Suprapubic skin (tissue), 4 donors: ENCODE data around the gene ATP9B. TPM values are rescaled to one million over a fixed set of nuclear protein-coding genes. Genes with fewer than 3 reads are reported as not detected.

Source experiments
- DNase-seq, 2 donors: peaks; one replicate each; pipeline ENCODE4 v3.0.0-alpha.2; 2019; ENCODE audit warnings: low spot score in 2 of 2
- H3K27ac ChIP-seq: fragments of 200-600 bp; sonication (generic); one replicate; pipeline ENCODE4 v1.5.1; 2019
- H3K27me3 ChIP-seq: fragments of 200-600 bp; sonication (generic); one replicate; pipeline ENCODE4 v1.5.1; 2019
- H3K36me3 ChIP-seq: fragments of 200-600 bp; sonication (generic); one replicate; pipeline ENCODE4 v1.5.1; 2019
- H3K4me1 ChIP-seq: fragments of 200-600 bp; sonication (generic); one replicate; pipeline ENCODE4 v1.5.1; 2019
- H3K4me3 ChIP-seq: fragments of 200-600 bp; sonication (generic); one replicate; pipeline ENCODE4 v1.5.1; 2019; ENCODE audit warnings: mild to moderate bottlenecking
- H3K9me3 ChIP-seq: fragments of 200-600 bp; sonication (generic); one replicate; pipeline ENCODE4 v1.5.1; 2019
- CTCF ChIP-seq, 2 donors: fragments of 200-600 bp in 1 of 2; fragments of 450-650 bp in 1 of 2; sonication (generic) in 1 of 2; IDR thresholded peaks; one replicate each; pipeline ENCODE4 v1.5.1; 2016 to 2019; ENCODE audit warnings: antibody characterized with exemption in 2 of 2, mild to moderate bottlenecking in 1 of 2, moderate library complexity in 1 of 2
- EP300 ChIP-seq: sonication (generic); formaldehyde crosslinking; IDR thresholded peaks from one replicate; pipeline ENCODE4 v1.6.1; 2017; ENCODE audit warnings: antibody characterized with exemption
- POLR2A ChIP-seq, 2 donors: fragments of 450-650 bp; IDR thresholded peaks; one replicate each; pipeline ENCODE4 v1.6.1; 2017; ENCODE audit warnings: antibody characterized with exemption in 2 of 2, mild to moderate bottlenecking in 2 of 2, moderate library complexity in 2 of 2
- POLR2AphosphoS5 ChIP-seq, 3 donors: sonication (generic); formaldehyde crosslinking; IDR thresholded peaks; one replicate each; pipeline ENCODE4 v1.6.1; 2017; ENCODE audit warnings: antibody characterized with exemption in 3 of 3
- WGBS: methylation state at CpG from one replicate; pipeline ENCODE4 v1.1.5; 2018; 5-methylcytosine and 5-hydroxymethylcytosine counted together
- total RNA-seq, 4 donors: library from RNA; depleted of rRNA; stranded (reverse); fragments of >200 nt; gene quantifications; one replicate each; pipeline ENCODE4 v1.1.0, GENCODE V29; 2016

ATP9B gene
- total RNA-seq, 4 donors from 2014 or later = 30.2 to 109 (median 37.4) TPM

- Histone ChIP-seq H3K36me3 (peaks cover 38% of the 10 kb centered on the region), H3K9me3 (no peaks in the 10 kb centered on the region), H3K4me1 (peaks cover 2% of the 10 kb centered on the region), H3K27ac (no peak overlapping the region), H3K27me3 (no peaks in the 10 kb centered on the region), H3K4me3 (no peak overlapping the region)
- WGBS = 97% methylated on average over 52 of the region's 84 CpGs
- no peak for TF ChIP-seq POLR2A (IDR thresholded peaks at IDR 0.05)
- TF ChIP-seq POLR2AphosphoS5 (IDR thresholded peaks at IDR 0.05) = no peak
- no peak for TF ChIP-seq CTCF (IDR thresholded peaks at IDR 0.05)
- DNase-seq = peak in 1 of 2 donors; percentile 69
Observed at GRCh38 chr18:79410731-79411613, 341.8 kb downstream of the ATP9B start.

GRCh38 chr18:79411614-79412526, 342.7 kb downstream of the ATP9B start:
- no peak for TF ChIP-seq EP300
- TF ChIP-seq POLR2A (IDR thresholded peaks at IDR 0.05) = no peak
- TF ChIP-seq POLR2AphosphoS5 (IDR thresholded peaks at IDR 0.05) = no peak
- TF ChIP-seq CTCF (IDR thresholded peaks at IDR 0.05) = no peak
- Histone ChIP-seq H3K4me1 (no peaks in the 10 kb centered on the region), H3K27ac (no peak overlapping the region), H3K4me3 (no peak overlapping the region), H3K9me3 (no peaks in the 10 kb centered on the region), H3K27me3 (no peaks in the 10 kb centered on the region), H3K36me3 (peaks cover 38% of the 10 kb centered on the region)
- 85% methylated on average over 47 of the region's 47 CpGs for WGBS
- DNase-seq = peak in 1 of 2 donors; percentile 63

DNA sequence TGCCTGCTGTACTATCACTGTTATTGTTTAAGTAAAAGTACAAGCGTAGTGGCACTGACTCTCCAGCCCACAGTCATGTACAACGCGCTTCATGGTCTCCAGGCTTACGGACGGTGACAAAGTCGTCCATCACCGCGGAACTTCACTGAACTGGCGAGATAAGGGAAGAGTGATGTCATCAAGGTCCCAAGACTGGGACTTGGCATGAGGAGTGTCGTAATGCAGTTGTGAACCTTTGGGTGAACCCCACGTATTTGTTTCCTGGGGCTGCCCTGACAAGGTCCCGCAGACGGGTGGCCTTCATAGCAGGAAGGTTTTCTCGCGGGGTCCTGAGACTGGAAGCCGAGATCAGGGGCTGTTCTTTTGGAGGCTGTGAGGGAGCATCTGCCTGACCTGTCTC, 343.8 kb downstream of the ATP9B start:
- no peak for TF ChIP-seq EP300
- TF ChIP-seq POLR2AphosphoS5 (IDR thresholded peaks at IDR 0.05) = no peak
- TF ChIP-seq POLR2A (IDR thresholded peaks at IDR 0.05) = no peak
- H3K4me1 ChIP-seq = no peaks in the 10 kb centered on the region
- no peak overlapping the region for H3K4me3 ChIP-seq
- no peak overlapping the region for H3K27ac ChIP-seq
- H3K9me3 ChIP-seq = no peaks in the 10 kb centered on the region
- H3K27me3 ChIP-seq = no peaks in the 10 kb centered on the region
- DNase-seq = peak in 1 of 2 donors; percentile 50
- H3K36me3 ChIP-seq = peaks cover 38% of the 10 kb centered on the region
- 95% methylated on average over 16 of the region's 16 CpGs for WGBS

DNA sequence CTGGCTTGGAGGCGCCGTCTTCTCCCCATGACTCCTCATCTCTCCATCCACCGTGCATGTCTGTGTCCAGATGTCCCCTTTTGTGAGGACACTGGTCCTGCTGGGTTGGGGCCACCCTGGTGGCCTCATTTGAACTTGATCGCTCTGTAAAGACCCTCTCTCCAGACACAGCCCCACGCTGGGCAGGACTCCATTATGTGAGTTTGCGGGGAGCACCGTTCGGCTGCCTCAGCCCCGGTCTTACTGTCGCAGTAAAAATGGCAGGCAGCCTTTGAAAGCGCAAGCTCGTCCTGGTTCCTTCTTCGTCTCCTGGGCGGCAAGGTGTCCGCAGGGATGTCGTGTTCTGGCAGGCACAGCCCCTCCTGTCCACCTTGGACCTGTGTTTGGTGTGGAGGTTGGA, 344.2 kb downstream of the ATP9B start:
- Histone ChIP-seq H3K4me1 (no peaks in the 10 kb centered on the region), H3K27me3 (no peaks in the 10 kb centered on the region), H3K36me3 (peaks cover 38% of the 10 kb centered on the region), H3K9me3 (no peaks in the 10 kb centered on the region), H3K4me3 (no peak overlapping the region), H3K27ac (no peak overlapping the region)
- DNase-seq = peak in 1 of 2 donors; percentile 30
- no peak for TF ChIP-seq POLR2AphosphoS5 (IDR thresholded peaks at IDR 0.05)
- no peak for TF ChIP-seq EP300
- no peak for TF ChIP-seq POLR2A (IDR thresholded peaks at IDR 0.05)
- no peak for TF ChIP-seq CTCF (IDR thresholded peaks at IDR 0.05)
- WGBS = 97% methylated on average over 15 of the region's 16 CpGs

DNA sequence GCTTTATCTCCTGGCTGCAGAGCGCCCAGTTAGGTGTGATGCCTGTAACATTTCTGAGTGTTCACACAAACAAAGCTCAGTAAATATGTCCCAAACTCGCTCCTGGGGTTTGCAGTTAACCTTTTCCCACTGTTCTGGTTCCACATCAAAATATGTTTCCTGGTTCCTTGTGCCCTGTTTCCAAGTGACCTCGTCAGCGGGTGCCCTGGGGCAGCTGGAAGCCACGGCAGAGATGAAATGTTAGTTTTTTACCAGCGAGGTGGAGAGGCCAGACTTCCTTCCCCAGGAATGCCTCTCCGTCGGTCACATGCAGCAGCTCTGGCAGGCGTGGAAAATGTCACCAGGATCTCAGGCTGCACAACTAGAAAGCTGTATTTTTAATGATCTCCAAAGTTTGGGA, 344.7 kb downstream of the ATP9B start:
- Histone ChIP-seq H3K4me1 (no peaks in the 10 kb centered on the region), H3K36me3 (peaks cover 38% of the 10 kb centered on the region), H3K4me3 (no peak overlapping the region), H3K9me3 (no peaks in the 10 kb centered on the region), H3K27me3 (no peaks in the 10 kb centered on the region), H3K27ac (no peak overlapping the region)
- TF ChIP-seq POLR2A (IDR thresholded peaks at IDR 0.05) = no peak
- no peak for TF ChIP-seq POLR2AphosphoS5 (IDR thresholded peaks at IDR 0.05)
- no peak for TF ChIP-seq CTCF (IDR thresholded peaks at IDR 0.05)
- WGBS = 78% methylated on average over 9 of the region's 9 CpGs
- peak in 1 of 2 donors; percentile 64 for DNase-seq
